HepG2 (cell line): ENCODE results near the gene RAMAC. TPM values are rescaled to one million over a fixed set of nuclear protein-coding genes. Genes with fewer than 3 reads are reported as not detected.

Experiments
- CSRNP1 ChIP-seq: sonication (generic); formaldehyde crosslinking; IDR thresholded peaks from 2 replicates; pipeline ENCODE4 v1.8.1; 2023; ENCODE audit warnings: mild to moderate bottlenecking, missing genetic modification reagents
- POGK ChIP-seq: sonication (generic); formaldehyde crosslinking; conservative IDR thresholded peaks from 2 replicates; pipeline ENCODE4 v1.8.0; 2022; ENCODE audit warnings: mild to moderate bottlenecking, moderate library complexity, missing genetic modification reagents
- SMAD1 ChIP-seq: sonication (generic); formaldehyde crosslinking; IDR thresholded peaks from 2 replicates; pipeline ENCODE4 v1.4.0; 2020; ENCODE audit warnings: missing genetic modification reagents, low read depth, mild to moderate bottlenecking, borderline replicate concordance
- WIZ ChIP-seq: sonication (generic); formaldehyde crosslinking; IDR thresholded peaks from 2 replicates; pipeline ENCODE4 v1.5.1; 2020; ENCODE audit warnings: mild to moderate bottlenecking, missing genetic modification reagents
- ZBTB10 ChIP-seq: sonication (generic); formaldehyde crosslinking; IDR thresholded peaks from 2 replicates; pipeline ENCODE4 v1.4.0; 2020; ENCODE audit warnings: missing genetic modification reagents, borderline replicate concordance
- ZBTB37 ChIP-seq: sonication (generic); formaldehyde crosslinking; IDR thresholded peaks from 2 replicates; pipeline ENCODE4 v1.4.0; 2020; ENCODE audit warnings: mild to moderate bottlenecking, missing genetic modification reagents
- ZNF567 ChIP-seq: sonication (generic); formaldehyde crosslinking; IDR thresholded peaks from 2 replicates; pipeline ENCODE4 v1.8.1; 2023; ENCODE audit warnings: mild to moderate bottlenecking, missing genetic modification reagents, borderline replicate concordance
- ZNF737 ChIP-seq: sonication (generic); formaldehyde crosslinking; IDR thresholded peaks from 2 replicates; pipeline ENCODE4 v1.5.0; 2020; ENCODE audit warnings: missing genetic modification reagents, mild to moderate bottlenecking, borderline replicate concordance
- polyA plus RNA-seq, 8 experiments: library from polyadenylated mRNA; depleted of rRNA in 3 of 8; stranded (reverse) in 7 of 8; unstranded in 1 of 8; fragments of >200 nt; fragmentation: Illumina TruSeq in 4 of 8; extraction: Trizol in 4 of 8; gene quantifications; 2 replicates each; pipeline versions ENCODE4 v1.2.1 to v1.2.3, GENCODE V29; 2011 to 2016; ENCODE audit warnings: low read depth in 4 of 8, missing spikeins in 1 of 8, mixed read lengths in 1 of 8; ENCODE audit not compliant: insufficient read depth in 1 of 8
- total RNA-seq, 5 experiments: library from RNA; depleted of rRNA; stranded (reverse); fragments of >200 nt; fragmentation: Illumina TruSeq; extraction: Trizol; gene quantifications; 2 replicates each; pipeline ENCODE4 v1.2.3, GENCODE V29; 2016; ENCODE audit warnings: low read depth in 1 of 5

RAMAC gene
- total and polyA plus RNA-seq, 2 of the 13 experiments (the other 11 are each of a cell fraction or from before 2014, with no cell fraction given): 22.2 to 45.9 TPM

GRCh38 chr15:83010709-83011270, 24.8 kb downstream of the RAMAC start (continued):
- TF ChIP-seq ZBTB10 (CRISPR knock-in tag) (no peak), ZNF567 (CRISPR knock-in tag) (no peak), ZNF737 (no peak), POGK (no peak), ZBTB37 (no peak), CSRNP1 (0 out of 2 replicates have a peak, but pooled peaks have one; percentile 36), WIZ (CRISPR knock-in tag) (peak; percentile 70; the same call in 1 of the 2 replicates), SMAD1 (CRISPR knock-in tag) (no peak)
